ELR (cell line): ENCODE results near the gene PXDC1.
"Not testable (repeated sequence)": the region's sequence is repeated elsewhere in the genome, so short reads cannot be mapped to it uniquely, and the experiment has no call there.

Source experiments
- DNase-seq: peaks from one replicate; pipeline ENCODE4 v3.0.0-alpha.2; 2015; ENCODE audit warnings: low read depth

Gene PXDC1

GRCh38 chr6:3731700-3732099 is 19.8 kb downstream of the PXDC1 start:
- no peak for DNase-seq

- DNase-seq = no peak
Measured at GRCh38 chr6:3729603-3730344, 21.7 kb downstream of the PXDC1 start.

- no peak for DNase-seq
Measured at GRCh38 chr6:3727593-3728108, 23.9 kb downstream of the PXDC1 start.

GRCh38 chr6:3727036-3727435 is 24.5 kb downstream of the PXDC1 start:
- DNase-seq = no peak

- no peak for DNase-seq
Measured at GRCh38 chr6:3726421-3726820, 25.1 kb downstream of the PXDC1 start.

- no peak for DNase-seq
Measured at GRCh38 chr6:3725145-3726047, 26.1 kb downstream of the PXDC1 start.

GRCh38 chr6:3724451-3725144 is 26.9 kb downstream of the PXDC1 start:
- no peak for DNase-seq

- DNase-seq = no peak
Measured at GRCh38 chr6:3723966-3724365, 27.5 kb downstream of the PXDC1 start.

- no peak for DNase-seq
Measured at GRCh38 chr6:3723251-3723650, 28.3 kb downstream of the PXDC1 start.

GRCh38 chr6:3722785-3723184 is 28.7 kb downstream of the PXDC1 start:
- DNase-seq = no peak

GRCh38 chr6:3721810-3722621 is 29.5 kb downstream of the PXDC1 start:
- no peak for DNase-seq

- DNase-seq = not testable (repeated sequence)
Measured at GRCh38 chr6:3720770-3721169, 30.7 kb downstream of the PXDC1 start.

GRCh38 chr6:3719462-3720308 is 31.8 kb downstream of the PXDC1 start:
- DNase-seq = no peak

- no peak for DNase-seq
Measured at GRCh38 chr6:3718407-3718806, 33.1 kb downstream of the PXDC1 start.

- DNase-seq = no peak
Measured at GRCh38 chr6:3715285-3715684, 36.2 kb downstream of the PXDC1 start.

- no peak for DNase-seq
Measured at GRCh38 chr6:3714768-3715167, 36.7 kb downstream of the PXDC1 start.

- no peak for DNase-seq
Measured at GRCh38 chr6:3714111-3714510, 37.4 kb downstream of the PXDC1 start.

- DNase-seq = no peak
Measured at GRCh38 chr6:3712827-3713665, 38.5 kb downstream of the PXDC1 start.

- no peak for DNase-seq
Measured at GRCh38 chr6:3711776-3712175, 39.7 kb downstream of the PXDC1 start.

- no peak for DNase-seq
Measured at GRCh38 chr6:3710403-3710802, 41.1 kb downstream of the PXDC1 start.
